Smooth muscle cell (in vitro differentiated cells): ENCODE measurements around the gene AP3B1. TPM values are rescaled to one million over a fixed set of nuclear protein-coding genes. Genes with fewer than 3 reads are reported as not detected.
"Not testable (repeated sequence)": the region's sequence is repeated elsewhere in the genome, so short reads cannot be mapped to it uniquely, and the experiment has no call there.

Source experiments
- DNase-seq: peaks from one replicate; lab custom pipeline; 2025; ENCODE audit not compliant: unreplicated experiment; lab: John Stamatoyannopoulos, UW
- H2AFZ ChIP-seq: fragments of 200-600 bp; sonication (generic); 2 replicates; pipeline ENCODE4 v1.6.0; 2016; ENCODE audit warnings: antibody characterized with exemption, low read depth, mild to moderate bottlenecking
- H3F3A ChIP-seq: fragments of 200-600 bp; sonication (generic); 2 replicates; pipeline ENCODE4 v1.6.0; 2017; ENCODE audit warnings: antibody characterized with exemption, low read depth
- H3K27ac ChIP-seq: fragments of 200-600 bp; sonication (generic); 2 replicates; pipeline ENCODE4 v1.5.1; 2016; ENCODE audit warnings: low read depth, mild to moderate bottlenecking
- H3K27me3 ChIP-seq: fragments of 200-600 bp; sonication (generic); 2 replicates; pipeline ENCODE4 v1.6.1; 2016; ENCODE audit warnings: low read depth, mild to moderate bottlenecking
- H3K36me3 ChIP-seq: fragments of 200-600 bp; sonication (generic); 2 replicates; pipeline ENCODE4 v1.5.1; 2016; ENCODE audit warnings: low read depth
- H3K4me1 ChIP-seq: fragments of 200-600 bp; sonication (generic); 2 replicates; pipeline ENCODE4 v1.5.1; 2016; ENCODE audit warnings: low read depth
- H3K4me2 ChIP-seq: fragments of 200-600 bp; sonication (generic); 2 replicates; pipeline ENCODE4 v1.6.0; 2016; ENCODE audit warnings: mild to moderate bottlenecking
- H3K4me3 ChIP-seq: fragments of 200-600 bp; sonication (generic); 2 replicates; pipeline ENCODE4 v1.5.1; 2016; ENCODE audit warnings: mild to moderate bottlenecking
- H3K79me2 ChIP-seq: fragments of 200-600 bp; sonication (generic); 2 replicates; pipeline ENCODE4 v1.6.0; 2016; ENCODE audit warnings: low read depth, mild to moderate bottlenecking
- H3K9ac ChIP-seq: fragments of 200-600 bp; sonication (generic); 2 replicates; pipeline ENCODE4 v1.6.0; 2016; ENCODE audit warnings: low read depth
- H3K9me3 ChIP-seq: fragments of 200-600 bp; sonication (generic); replicated peaks from 2 replicates; pipeline ENCODE4 v1.5.1; 2016; ENCODE audit warnings: low read depth
- H4K20me1 ChIP-seq: fragments of 200-600 bp; sonication (generic); 2 replicates; pipeline ENCODE4 v1.6.0; 2016; ENCODE audit warnings: low read depth
- CTCF ChIP-seq: fragments of 200-600 bp; sonication (generic); IDR thresholded peaks from 2 replicates; pipeline ENCODE4 v1.5.1; 2017; ENCODE audit warnings: borderline replicate concordance, mild to moderate bottlenecking, antibody characterized with exemption; ENCODE audit not compliant: insufficient read depth, poor library complexity, severe bottlenecking
- WGBS: methylation state at CpG from one replicate; pipeline ENCODE4 v1.1.7; 2016; ENCODE audit warnings: low lambda C conversion rate; 5-methylcytosine and 5-hydroxymethylcytosine counted together
- polyA plus RNA-seq: library from polyadenylated mRNA; unstranded; fragments of >200 nt; fragmentation: Nextera tagmentation; extraction: Ambion mirVana; gene quantifications from 2 replicates; pipeline ENCODE4 v1.2.1, GENCODE V29; 2016
- total RNA-seq: library from RNA; depleted of rRNA; stranded (reverse); fragments of >200 nt; gene quantifications from 2 replicates; pipeline ENCODE4 v1.2.3, GENCODE V29; 2014

The AP3B1 gene
- total and polyA plus RNA-seq, 2 experiments from 2014 or later = 36.9 to 76.3 TPM

GRCh38 chr5:78187172-78187571 lies 107.3 kb downstream of the AP3B1 start:
- Histone ChIP-seq H3K9me3 (peaks cover 7% of the 10 kb centered on the region), H3K36me3 (peaks cover 12% of the 10 kb centered on the region)
- TF ChIP-seq CTCF = no peak

GRCh38 chr5:78182838-78183237 lies 111.7 kb downstream of the AP3B1 start:
- TF ChIP-seq CTCF = no peak
- H3K36me3 ChIP-seq = peaks cover 16% of the 10 kb centered on the region
- no peak overlapping the region for H3K4me2 ChIP-seq

More at GRCh38 chr5:78187172-78187571, 107.3 kb downstream of the AP3B1 start:
- DNase-seq = no peak
- no peak overlapping the region for H2AFZ ChIP-seq
- no peak overlapping the region for H3K27ac ChIP-seq
- H3K27me3 ChIP-seq = no peaks in the 10 kb centered on the region
- no peak overlapping the region for H3K4me2 ChIP-seq
- H3F3A ChIP-seq = no peaks in the 10 kb centered on the region
- no peak overlapping the region for H3K9ac ChIP-seq
- peaks cover 7% of the 10 kb centered on the region for H3K79me2 ChIP-seq
- peaks cover 22% of the 10 kb centered on the region for H4K20me1 ChIP-seq
- H3K4me1 ChIP-seq = no peaks in the 10 kb centered on the region
- H3K4me3 ChIP-seq = no peak overlapping the region

DNA sequence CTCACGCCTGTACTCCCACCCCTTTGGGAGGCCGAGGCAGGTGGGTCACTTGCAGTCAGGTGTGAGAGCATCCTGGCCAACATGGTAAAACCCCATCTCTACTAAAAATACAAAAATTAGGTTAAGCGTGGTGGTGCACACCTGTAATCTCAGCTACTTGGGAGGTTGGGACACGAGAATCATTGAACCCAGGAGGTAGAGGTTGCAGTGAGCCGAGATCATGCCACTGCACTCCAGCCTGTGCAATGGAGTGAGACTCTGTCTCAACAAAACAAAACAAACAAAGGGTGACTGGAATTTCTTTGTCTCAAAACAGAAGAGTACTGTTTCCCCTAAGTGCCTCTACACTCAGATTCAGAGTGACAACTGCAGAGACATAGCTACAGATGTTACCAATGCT lies 116.1 kb downstream of the AP3B1 start:
- Histone ChIP-seq H3K36me3 (peaks cover 37% of the 10 kb centered on the region), H2AFZ (no peak overlapping the region), H3K4me3 (no peak overlapping the region), H4K20me1 (peaks cover 41% of the 10 kb centered on the region), H3K27ac (no peak overlapping the region), H3K9ac (no peak overlapping the region), H3K4me1 (no peaks in the 10 kb centered on the region), H3K27me3 (no peaks in the 10 kb centered on the region), H3K9me3 (no peaks in the 10 kb centered on the region), H3K4me2 (no peak overlapping the region), H3K79me2 (peaks cover 21% of the 10 kb centered on the region), H3F3A (no peaks in the 10 kb centered on the region)
- DNase-seq = no peak
- no peak for TF ChIP-seq CTCF
- 97% methylated on average over 5 of the region's 5 CpGs for WGBS

More at GRCh38 chr5:78182838-78183237, 111.7 kb downstream of the AP3B1 start:
- Histone ChIP-seq H2AFZ (no peak overlapping the region), H3K9me3 (no peaks in the 10 kb centered on the region), H3K4me1 (no peaks in the 10 kb centered on the region), H3K4me3 (no peak overlapping the region), H4K20me1 (peaks cover 42% of the 10 kb centered on the region), H3K79me2 (peaks cover 29% of the 10 kb centered on the region), H3K27ac (no peak overlapping the region), H3F3A (no peaks in the 10 kb centered on the region), H3K27me3 (no peaks in the 10 kb centered on the region), H3K9ac (no peak overlapping the region)
- no peak for DNase-seq
- 90% methylated on average over 3 of the region's 3 CpGs for WGBS

DNA sequence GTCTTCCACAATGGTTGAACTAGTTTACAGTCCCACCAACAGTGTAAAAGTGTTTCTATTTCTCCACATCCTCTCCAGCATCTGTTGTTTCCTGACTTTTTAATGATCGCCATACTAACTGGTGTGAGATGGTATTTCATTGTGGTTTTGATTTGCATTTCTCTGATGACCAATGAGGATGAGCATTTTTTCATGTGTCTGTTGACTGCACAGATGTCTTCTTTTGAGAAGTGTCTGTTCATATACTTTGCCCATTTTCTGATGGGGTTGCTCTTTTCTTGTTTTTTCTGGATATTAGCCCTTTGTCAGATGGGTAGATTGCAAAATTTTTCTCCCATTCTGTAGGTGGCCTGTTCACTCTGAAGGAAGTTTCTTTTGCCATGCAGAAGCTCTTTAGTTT lies 124.2 kb downstream of the AP3B1 start:
- 100% methylated on average over 1 of the region's 1 CpG for WGBS
- DNase-seq, H3K4me1 ChIP-seq, H3K27me3 ChIP-seq, H3K4me3 ChIP-seq, H3K79me2 ChIP-seq, H3K9me3 ChIP-seq, H3K27ac ChIP-seq, H4K20me1 ChIP-seq, H3F3A ChIP-seq, H3K4me2 ChIP-seq, H3K9ac ChIP-seq, H2AFZ ChIP-seq: not testable (repeated sequence)
- H3K36me3 ChIP-seq = peaks cover 41% of the 10 kb centered on the region
